Activated gamma-delta T cell treated with Interleukin-2 at 50 U/mL for 16 hours (primary cell): ENCODE data around the gene GABPA.

ENCODE experiments used
- DNase-seq: peaks from one replicate; pipeline ENCODE4 v3.0.0-alpha.2; 2020

GABPA gene

GRCh38 chr21:25813917-25814316 lies 79.1 kb downstream of the GABPA start:
- DNase-seq: no peak

DNA sequence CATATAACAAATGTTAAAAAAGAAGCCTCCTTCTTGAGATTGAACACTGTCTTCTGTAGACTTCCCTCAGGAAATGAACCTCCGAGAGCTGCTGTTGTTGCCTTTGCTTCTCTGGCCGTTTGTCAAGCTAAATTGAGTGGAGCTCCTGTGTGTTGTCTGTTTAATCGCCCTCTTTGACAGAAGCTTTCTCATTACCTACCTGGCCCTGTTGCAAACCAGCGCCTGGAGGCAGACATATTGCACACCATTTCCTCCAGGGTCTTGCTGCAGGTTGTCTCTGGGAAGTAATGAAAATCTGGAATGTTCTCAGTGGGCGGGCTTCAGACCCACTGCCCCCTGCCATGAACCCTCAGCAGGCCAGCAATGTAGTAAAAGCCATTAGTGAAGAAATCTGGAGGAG lies 83.3 kb downstream of the GABPA start:
- DNase-seq: no peak

DNA sequence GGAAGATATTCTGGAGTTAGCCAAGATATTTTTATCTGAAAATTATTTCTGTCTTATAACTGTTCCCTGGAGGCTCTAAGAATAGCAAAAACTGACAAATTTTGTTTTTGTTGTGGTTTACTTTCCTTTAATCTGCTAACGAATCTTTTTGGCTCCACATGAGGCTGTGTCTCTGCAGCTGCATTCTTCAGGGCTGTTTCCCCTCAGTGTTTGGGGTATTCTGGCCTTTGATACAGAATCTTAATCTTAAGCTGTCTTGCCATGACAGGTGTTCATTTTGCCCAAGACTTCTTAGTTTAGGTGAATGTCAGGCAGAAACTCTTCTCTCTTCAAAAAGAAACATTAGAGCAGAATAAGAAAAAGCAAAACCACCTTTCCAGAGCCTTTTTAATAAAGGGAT lies 83.8 kb downstream of the GABPA start:
- DNase-seq: no peak
